ENCODE measurements around the gene DMRTC2. TPM values are rescaled to one million over a fixed set of nuclear protein-coding genes. Genes with fewer than 3 reads are reported as not detected.

DMRTC2 gene
- total RNA-seq, 4 donors from 2014 or later, result not detected

DNA sequence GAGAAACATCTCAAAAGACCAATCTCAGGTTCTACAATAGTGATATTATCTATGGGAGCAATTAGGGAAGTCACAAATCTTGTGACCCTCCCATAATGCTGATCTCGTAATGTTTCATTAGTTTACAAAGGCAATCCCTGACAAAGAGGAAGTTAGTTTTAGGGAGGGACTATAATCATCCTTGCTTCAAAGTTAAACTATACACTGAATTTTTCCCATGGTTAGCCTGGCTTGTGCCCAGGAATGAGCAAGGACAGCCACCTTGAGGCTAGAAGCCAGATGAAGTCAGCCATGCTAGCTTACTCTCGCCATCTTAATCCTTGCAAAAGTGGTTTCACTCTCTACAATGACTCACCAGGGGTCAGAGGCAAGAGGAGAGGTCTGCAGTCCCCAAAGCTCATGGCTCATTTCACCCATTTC lies 43.0 kb upstream of the DMRTC2 start:
- no peak overlapping the region for H3K27ac ChIP-seq

DNA sequence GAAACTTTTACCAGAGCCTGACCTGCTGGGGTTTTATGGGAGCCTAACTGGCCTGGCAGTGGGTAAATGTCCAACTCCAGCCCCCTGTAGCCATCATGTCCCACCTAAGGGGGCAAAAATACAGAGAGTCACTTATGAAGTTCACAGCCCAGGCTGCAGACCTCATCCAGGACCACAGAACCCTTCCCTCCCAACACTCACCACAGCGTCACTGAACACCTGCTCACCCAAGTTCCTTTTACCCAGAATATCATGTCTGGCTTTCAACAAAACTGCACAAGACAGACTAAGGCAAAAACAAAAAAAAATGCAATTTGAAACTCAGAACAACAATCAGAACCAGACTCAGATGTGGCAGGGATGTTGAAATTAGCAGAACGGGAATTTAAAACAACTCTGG lies 42.1 kb upstream of the DMRTC2 start:
- no peak overlapping the region for H3K27ac ChIP-seq
- 74 to 78% methylated on average over 1 to 2 of the region's 2 CpGs for WGBS, 2 donors (ENCODE audit: low coverage in 1 of 2)
- ATAC-seq, result no peak
- no peak overlapping the region for H3K4me3 ChIP-seq
- no peaks in the 10 kb centered on the region for H3K36me3 ChIP-seq
- H3K27me3 ChIP-seq, result peaks cover 17% of the 10 kb centered on the region
- peaks cover 0 to 11% (median 0%) of the 10 kb centered on the region in 3 donors for H3K4me1 ChIP-seq
- TF ChIP-seq, protein P1, sequence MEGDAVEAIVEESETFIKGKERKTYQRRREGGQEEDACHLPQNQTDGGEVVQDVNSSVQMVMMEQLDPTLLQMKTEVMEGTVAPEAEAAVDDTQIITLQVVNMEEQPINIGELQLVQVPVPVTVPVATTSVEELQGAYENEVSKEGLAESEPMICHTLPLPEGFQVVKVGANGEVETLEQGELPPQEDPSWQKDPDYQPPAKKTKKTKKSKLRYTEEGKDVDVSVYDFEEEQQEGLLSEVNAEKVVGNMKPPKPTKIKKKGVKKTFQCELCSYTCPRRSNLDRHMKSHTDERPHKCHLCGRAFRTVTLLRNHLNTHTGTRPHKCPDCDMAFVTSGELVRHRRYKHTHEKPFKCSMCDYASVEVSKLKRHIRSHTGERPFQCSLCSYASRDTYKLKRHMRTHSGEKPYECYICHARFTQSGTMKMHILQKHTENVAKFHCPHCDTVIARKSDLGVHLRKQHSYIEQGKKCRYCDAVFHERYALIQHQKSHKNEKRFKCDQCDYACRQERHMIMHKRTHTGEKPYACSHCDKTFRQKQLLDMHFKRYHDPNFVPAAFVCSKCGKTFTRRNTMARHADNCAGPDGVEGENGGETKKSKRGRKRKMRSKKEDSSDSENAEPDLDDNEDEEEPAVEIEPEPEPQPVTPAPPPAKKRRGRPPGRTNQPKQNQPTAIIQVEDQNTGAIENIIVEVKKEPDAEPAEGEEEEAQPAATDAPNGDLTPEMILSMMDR (IDR thresholded peaks at IDR 0.05), result no peak
- TF ChIP-seq EP300 (IDR thresholded peaks at IDR 0.05) (no peak), POLR2A (IDR thresholded peaks at IDR 0.05) (no peak), POLR2AphosphoS5 (IDR thresholded peaks at IDR 0.05) (no peak)
- no peaks in the 10 kb centered on the region for H3K9me3 ChIP-seq

More for the DNA sequence above, 43.0 kb upstream of the DMRTC2 start:
- H3K9me3 ChIP-seq, result no peaks in the 10 kb centered on the region
- H3K4me1 ChIP-seq, result peaks cover 0 to 11% (median 0%) of the 10 kb centered on the region in 3 donors
- no peak for ATAC-seq
- 44 to 60% methylated on average over 1 to 2 of the region's 2 CpGs for WGBS, 2 donors (ENCODE audit: low coverage in 1 of 2)
- no peaks in the 10 kb centered on the region for H3K36me3 ChIP-seq
- peaks cover 11% of the 10 kb centered on the region for H3K27me3 ChIP-seq
- H3K4me3 ChIP-seq, result no peak overlapping the region
- TF ChIP-seq, protein P1 (IDR thresholded peaks at IDR 0.05), result no peak
- TF ChIP-seq EP300 (IDR thresholded peaks at IDR 0.05), result no peak
- no peak for TF ChIP-seq POLR2AphosphoS5 (IDR thresholded peaks at IDR 0.05)
- no peak for TF ChIP-seq POLR2A (IDR thresholded peaks at IDR 0.05)

DNA sequence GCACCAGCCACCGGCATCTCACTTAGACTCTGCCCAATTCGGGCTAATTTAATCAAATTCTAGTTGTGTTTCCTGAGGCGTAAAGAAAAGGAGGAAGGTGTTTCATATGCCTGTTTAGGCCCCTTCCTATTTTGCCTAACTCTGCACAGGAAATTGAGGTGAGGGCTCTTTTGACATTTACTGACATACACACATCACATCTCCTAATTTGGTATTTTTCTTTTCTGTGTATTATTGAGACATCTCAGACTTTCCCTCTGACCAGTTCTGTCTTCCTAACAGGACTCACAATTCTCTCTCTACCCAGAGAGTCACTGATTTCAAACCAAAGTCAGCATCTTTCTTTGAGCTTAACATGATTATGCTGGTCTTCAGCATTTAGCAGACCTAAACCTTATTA lies 40.5 kb upstream of the DMRTC2 start:
- no peak for ATAC-seq
- TF ChIP-seq, protein P1 (IDR thresholded peaks at IDR 0.05), result no peak
- TF ChIP-seq POLR2AphosphoS5 (IDR thresholded peaks at IDR 0.05) (no peak), POLR2A (IDR thresholded peaks at IDR 0.05) (no peak), EP300 (IDR thresholded peaks at IDR 0.05) (no peak)

DNA sequence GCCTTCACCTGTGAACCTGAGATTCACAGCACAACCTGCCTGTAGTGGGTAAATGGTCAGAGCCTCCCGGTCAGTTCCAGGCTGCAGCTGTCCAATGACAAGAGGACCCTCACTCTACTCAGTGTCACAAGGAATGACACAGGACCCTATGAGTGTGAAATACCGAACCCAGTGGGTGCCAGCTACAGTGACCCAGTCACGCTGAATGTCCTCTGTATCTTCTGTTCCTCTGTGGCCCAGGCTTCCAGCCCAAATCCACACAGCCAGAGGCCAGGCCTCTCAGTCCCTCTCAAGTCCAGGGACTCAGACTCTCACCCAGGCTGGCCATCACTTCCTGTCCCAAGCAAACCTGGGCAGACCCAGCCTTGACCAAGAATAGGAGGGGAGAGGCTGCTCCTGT lies 37.7 kb upstream of the DMRTC2 start:
- TF ChIP-seq, protein P1 (IDR thresholded peaks at IDR 0.05), result no peak
- TF ChIP-seq POLR2A (IDR thresholded peaks at IDR 0.05), result no peak
- no peak for TF ChIP-seq EP300 (IDR thresholded peaks at IDR 0.05)
- no peak for TF ChIP-seq POLR2AphosphoS5 (IDR thresholded peaks at IDR 0.05)
- H3K36me3 ChIP-seq, result no peaks in the 10 kb centered on the region
- H3K4me1 ChIP-seq, result no peaks in the 10 kb centered on the region
- ATAC-seq, result no peak
- H3K9me3 ChIP-seq, result no peaks in the 10 kb centered on the region
- no peak overlapping the region for H3K4me3 ChIP-seq
- peaks cover 44% of the 10 kb centered on the region for H3K27me3 ChIP-seq
- no peak overlapping the region for H3K27ac ChIP-seq
- 83 to 92% methylated on average over 3 of the region's 3 CpGs for WGBS, 2 donors (ENCODE audit: low coverage in 1 of 2)

More for the DNA sequence above, 40.5 kb upstream of the DMRTC2 start:
- Histone ChIP-seq H3K4me3 (no peak overlapping the region), H3K4me1 (peaks cover 0 to 4% (median 0%) of the 10 kb centered on the region in 3 donors), H3K9me3 (no peaks in the 10 kb centered on the region), H3K36me3 (no peaks in the 10 kb centered on the region), H3K27me3 (peaks cover 26% of the 10 kb centered on the region), H3K27ac (no peak overlapping the region)
- 82 to 89% methylated on average over 3 of the region's 3 CpGs for WGBS, 2 donors (ENCODE audit: low coverage in 1 of 2)
